ENCODE results near the gene GNB5.
"Not testable (repeated sequence)": the region's sequence is repeated elsewhere in the genome, so short reads cannot be mapped to it uniquely, and the experiment has no call there.

DNA sequence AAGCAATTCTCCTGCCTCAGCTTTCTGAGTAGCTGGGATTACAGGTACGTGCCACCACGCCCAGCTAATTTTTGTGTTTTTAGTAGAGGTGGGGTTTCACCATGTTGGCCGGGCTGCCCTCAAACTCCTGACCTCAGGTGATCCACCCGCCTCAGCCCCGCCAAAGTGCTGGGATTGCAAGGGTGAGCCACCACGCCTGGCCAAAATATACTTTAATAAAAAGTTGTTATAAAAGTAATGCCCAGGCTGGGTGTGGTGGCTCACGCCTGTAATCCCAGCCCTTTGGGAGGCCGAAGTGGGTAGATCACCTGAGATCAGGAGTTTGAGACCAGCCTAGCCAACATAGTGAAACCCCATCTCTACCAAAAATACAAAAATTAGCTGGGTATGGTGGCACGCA lies 94.7 kb downstream of the GNB5 start:
- not testable (repeated sequence) for TF ChIP-seq POLR2AphosphoS5 (IDR thresholded peaks at IDR 0.05); POLR2A (IDR thresholded peaks at IDR 0.05); CTCF (IDR thresholded peaks at IDR 0.05); EP300 (IDR thresholded peaks at IDR 0.05; ENCODE audit: low read depth)
